Activated CD4-positive, alpha-beta T cell treated with anti-CD3 and anti-CD28 coated beads, Interleukin-10, Interleukin-2, amounts not matched to agents 100 ng/mL and 50 ng/mL, durations not matched to agents 16 hours and 8 hours (primary cell): ENCODE data around the gene ZNF678.

Experiments used
- DNase-seq: peaks from one replicate; pipeline ENCODE4 v3.0.0-alpha.2; 2020

The ZNF678 gene

GRCh38 chr1:227725046-227725445, 161.7 kb downstream of the ZNF678 start:
- no peak for DNase-seq

GRCh38 chr1:227726318-227726717, 163.0 kb downstream of the ZNF678 start:
- no peak for DNase-seq
